GM23248 (cell line): ENCODE results near the gene CPED1.

ENCODE experiments used
- EZH2 ChIP-seq: fragments of 200-600 bp; sonication (generic); IDR thresholded peaks from 2 replicates; pipeline ENCODE4 v1.6.1; 2018; ENCODE audit warnings: antibody characterized with exemption, mild to moderate bottlenecking; ENCODE audit not compliant: insufficient read depth, poor library complexity, severe bottlenecking
- EZH2phosphoT487 ChIP-seq: fragments of 200-600 bp; sonication (generic); IDR thresholded peaks from 2 replicates; pipeline ENCODE4 v1.6.1; 2018; ENCODE audit warnings: antibody characterized with exemption, moderate library complexity, mild to moderate bottlenecking, low read depth; ENCODE audit not compliant: insufficient read depth

GRCh38 chr7:121023683-121024511, 35.4 kb downstream of the CPED1 start:
- TF ChIP-seq EZH2phosphoT487 (no peak), EZH2 (no peak)
